ENCODE measurements around the gene RAB22A.
"Not testable (repeated sequence)": the region's sequence is repeated elsewhere in the genome, so short reads cannot be mapped to it uniquely, and the experiment has no call there.

RAB22A gene

DNA sequence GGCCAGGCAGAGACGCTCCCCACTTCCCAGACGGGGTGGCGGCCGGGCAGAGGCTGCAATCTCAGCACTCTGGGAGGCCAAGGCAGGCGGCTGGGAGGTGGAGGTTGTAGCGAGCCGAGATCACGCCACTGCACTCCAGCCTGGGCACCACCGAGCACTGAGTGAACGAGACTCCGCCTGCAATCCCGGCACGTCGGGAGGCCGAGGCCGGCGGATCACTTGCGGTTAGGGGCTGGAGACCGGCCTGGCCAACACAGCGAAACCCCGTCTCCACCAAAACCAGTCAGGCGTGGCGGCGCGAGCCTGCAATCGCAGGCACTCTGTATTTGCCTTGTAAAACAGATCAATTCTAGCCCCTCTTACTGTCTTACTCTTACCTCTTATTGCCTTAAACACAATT is 105.3 kb downstream of the RAB22A start:
- DNase-seq (ENCODE audit: low read depth), result not testable (repeated sequence)

GRCh38 chr20:58416057-58416456 is 106.5 kb downstream of the RAB22A start:
- no peak for DNase-seq (ENCODE audit: low read depth)

DNA sequence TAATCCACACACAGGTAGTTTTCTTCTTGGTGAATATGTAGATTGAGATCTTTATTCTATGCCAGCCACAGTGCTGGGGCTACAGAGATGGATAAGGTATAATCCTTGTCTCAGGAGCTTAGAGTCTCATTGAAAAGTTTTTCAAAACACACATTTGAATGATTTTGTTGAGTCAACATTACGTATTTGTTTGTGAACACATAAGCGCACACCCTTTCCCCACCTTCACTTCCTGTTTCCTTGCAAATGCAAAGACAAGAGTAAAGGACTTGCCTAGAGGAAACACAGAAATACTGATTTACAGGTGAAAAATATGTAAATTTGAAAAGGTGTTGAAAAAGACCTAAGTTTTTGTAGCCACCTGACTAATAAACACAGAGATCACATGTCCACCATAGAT is 107.3 kb downstream of the RAB22A start:
- DNase-seq (ENCODE audit: low read depth), result no peak

Data from stimulated activated CD8-positive, alpha-beta memory T cell treated with anti-CD3 and anti-CD28 coated beads, Interleukin-12 subunit alpha, Interleukin-12 subunit beta, amount 100 ng/mL, for 1 hour (primary cell).